ENCODE results near the gene PTPRN2. TPM values are rescaled to one million over a fixed set of nuclear protein-coding genes. Genes with fewer than 3 reads are reported as not detected.

The PTPRN2 gene
- total RNA-seq, 1 donor from 2014 or later, result 32.2 TPM

GRCh38 chr7:157925383-157925875, 662.2 kb downstream of the PTPRN2 start:
- Mint-ChIP-seq H3K4me1 (no peaks in the 10 kb centered on the region), H3K27me3 (ENCODE audit: low read depth) (no peaks in the 10 kb centered on the region), H3K36me3 (ENCODE audit: low read depth) (no peaks in the 10 kb centered on the region), H3K4me3 (no peak overlapping the region), H3K9me3 (no peaks in the 10 kb centered on the region), H3K27ac (ENCODE audit: unreplicated experiment) (no peak overlapping the region)
- DNase-seq (ENCODE audit: low read depth, low spot score), result no peak
- no peak for TF ChIP-seq CTCF (conservative IDR thresholded peaks at IDR 0.05)

- Mint-ChIP-seq H3K4me3 (no peak overlapping the region), H3K9me3 (no peaks in the 10 kb centered on the region), H3K4me1 (no peaks in the 10 kb centered on the region), H3K36me3 (ENCODE audit: low read depth) (no peaks in the 10 kb centered on the region), H3K27ac (ENCODE audit: unreplicated experiment) (no peak overlapping the region), H3K27me3 (ENCODE audit: low read depth) (no peaks in the 10 kb centered on the region)
- no peak for DNase-seq (ENCODE audit: low read depth, low spot score)
- no peak for TF ChIP-seq CTCF (conservative IDR thresholded peaks at IDR 0.05)
Observed at GRCh38 chr7:157923903-157924630, 663.6 kb downstream of the PTPRN2 start.

GRCh38 chr7:157922576-157922975, 665.0 kb downstream of the PTPRN2 start:
- no peak for TF ChIP-seq CTCF (conservative IDR thresholded peaks at IDR 0.05)
- no peak overlapping the region for H3K27ac Mint-ChIP-seq (ENCODE audit: unreplicated experiment)
- H3K4me3 Mint-ChIP-seq, result no peak overlapping the region
- no peaks in the 10 kb centered on the region for H3K9me3 Mint-ChIP-seq
- H3K27me3 Mint-ChIP-seq (ENCODE audit: low read depth), result no peaks in the 10 kb centered on the region
- H3K36me3 Mint-ChIP-seq (ENCODE audit: low read depth), result peaks cover 2% of the 10 kb centered on the region
- no peaks in the 10 kb centered on the region for H3K4me1 Mint-ChIP-seq
- DNase-seq (ENCODE audit: low read depth, low spot score), result no peak

GRCh38 chr7:157918326-157919080, 669.1 kb downstream of the PTPRN2 start:
- no peak for TF ChIP-seq CTCF (conservative IDR thresholded peaks at IDR 0.05)
- Mint-ChIP-seq H3K36me3 (ENCODE audit: low read depth) (peaks cover 7% of the 10 kb centered on the region), H3K27me3 (ENCODE audit: low read depth) (no peaks in the 10 kb centered on the region), H3K9me3 (peaks cover 2% of the 10 kb centered on the region), H3K27ac (ENCODE audit: unreplicated experiment) (no peak overlapping the region), H3K4me1 (no peaks in the 10 kb centered on the region), H3K4me3 (no peak overlapping the region)
- no peak for DNase-seq (ENCODE audit: low read depth, low spot score)

- H3K36me3 Mint-ChIP-seq (ENCODE audit: low read depth), result peaks cover 7% of the 10 kb centered on the region
- H3K27ac Mint-ChIP-seq (ENCODE audit: unreplicated experiment), result no peak overlapping the region
- peaks cover 5% of the 10 kb centered on the region for H3K9me3 Mint-ChIP-seq
- H3K4me3 Mint-ChIP-seq, result no peak overlapping the region
- TF ChIP-seq CTCF (conservative IDR thresholded peaks at IDR 0.05), result no peak
- DNase-seq (ENCODE audit: low read depth, low spot score), result no peak
- no peaks in the 10 kb centered on the region for H3K4me1 Mint-ChIP-seq
- H3K27me3 Mint-ChIP-seq (ENCODE audit: low read depth), result no peaks in the 10 kb centered on the region
Observed at GRCh38 chr7:157916946-157917640, 670.5 kb downstream of the PTPRN2 start.
